Chondrocyte (in vitro differentiated cells): Measurements from ENCODE around the gene RPSA. TPM values are rescaled to one million over a fixed set of nuclear protein-coding genes. Genes with fewer than 3 reads are reported as not detected.

Experiments used
- DNase-seq: peaks from one replicate; pipeline ENCODE4 v3.0.0; 2021; ENCODE audit warnings: mixed read lengths, low spot score
- H3K27ac Mint-ChIP-seq: one replicate; pipeline ENCODE4 v1.8.0; 2021; ENCODE audit warnings: mild to moderate bottlenecking, moderate library complexity, mixed read lengths; ENCODE audit not compliant: unreplicated experiment
- H3K27me3 Mint-ChIP-seq: 2 replicates; pipeline ENCODE4 v1.8.0; 2021; ENCODE audit warnings: low read depth, mixed read lengths
- H3K36me3 Mint-ChIP-seq: 2 replicates; pipeline ENCODE4 v1.8.0; 2021; ENCODE audit warnings: low read depth, mixed read lengths
- H3K4me1 Mint-ChIP-seq: 2 replicates; pipeline ENCODE4 v1.8.0; 2021; ENCODE audit warnings: low read depth, mild to moderate bottlenecking, mixed read lengths
- H3K4me3 Mint-ChIP-seq: one replicate; pipeline ENCODE4 v1.8.0; 2021; ENCODE audit warnings: mild to moderate bottlenecking, moderate library complexity, mixed read lengths; ENCODE audit not compliant: unreplicated experiment
- H3K9me3 Mint-ChIP-seq: 2 replicates; pipeline ENCODE4 v1.8.0; 2021; ENCODE audit warnings: low read depth, mixed read lengths
- total RNA-seq: library from RNA; stranded (reverse); gene quantifications from 3 replicates; pipeline ENCODE4 v1.2.1, GENCODE V29; 2021
- TF ChIP-seq, protein P1 (sequence below): fragments of 200-600 bp; sonication (generic); IDR thresholded peaks from 2 replicates; pipeline ENCODE4 v1.5.0; 2021; ENCODE audit warnings: antibody characterized with exemption, mild to moderate bottlenecking, moderate library complexity

RPSA gene
- total RNA-seq, 1 donor from 2014 or later = 723 TPM

DNA sequence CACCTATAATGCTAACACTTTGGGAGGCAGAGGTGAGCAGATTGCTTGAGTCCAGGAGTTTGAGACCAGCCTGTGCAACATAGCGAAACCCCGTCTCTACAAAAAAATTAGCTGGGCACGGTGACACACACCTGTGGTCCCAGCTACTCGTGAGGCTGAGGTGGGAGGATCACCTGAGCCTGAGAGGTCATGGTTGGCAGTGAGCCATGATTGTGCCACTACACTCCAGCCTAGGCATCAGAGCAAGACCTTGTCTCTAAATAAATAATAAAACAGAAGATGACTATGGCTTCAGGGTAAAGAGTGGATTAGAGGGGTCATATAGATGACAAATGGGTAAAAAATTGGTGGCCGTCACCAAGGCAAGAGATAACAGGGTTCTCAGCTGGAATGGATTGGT, 20.2 kb upstream of the RPSA start:
- Mint-ChIP-seq H3K9me3 (no peaks in the 10 kb centered on the region), H3K4me3 (no peak overlapping the region), H3K36me3 (peaks cover 9% of the 10 kb centered on the region), H3K4me1 (peaks cover 30% of the 10 kb centered on the region), H3K27me3 (no peaks in the 10 kb centered on the region), H3K27ac (no peak overlapping the region)
- DNase-seq = no peak
- TF ChIP-seq, protein P1, sequence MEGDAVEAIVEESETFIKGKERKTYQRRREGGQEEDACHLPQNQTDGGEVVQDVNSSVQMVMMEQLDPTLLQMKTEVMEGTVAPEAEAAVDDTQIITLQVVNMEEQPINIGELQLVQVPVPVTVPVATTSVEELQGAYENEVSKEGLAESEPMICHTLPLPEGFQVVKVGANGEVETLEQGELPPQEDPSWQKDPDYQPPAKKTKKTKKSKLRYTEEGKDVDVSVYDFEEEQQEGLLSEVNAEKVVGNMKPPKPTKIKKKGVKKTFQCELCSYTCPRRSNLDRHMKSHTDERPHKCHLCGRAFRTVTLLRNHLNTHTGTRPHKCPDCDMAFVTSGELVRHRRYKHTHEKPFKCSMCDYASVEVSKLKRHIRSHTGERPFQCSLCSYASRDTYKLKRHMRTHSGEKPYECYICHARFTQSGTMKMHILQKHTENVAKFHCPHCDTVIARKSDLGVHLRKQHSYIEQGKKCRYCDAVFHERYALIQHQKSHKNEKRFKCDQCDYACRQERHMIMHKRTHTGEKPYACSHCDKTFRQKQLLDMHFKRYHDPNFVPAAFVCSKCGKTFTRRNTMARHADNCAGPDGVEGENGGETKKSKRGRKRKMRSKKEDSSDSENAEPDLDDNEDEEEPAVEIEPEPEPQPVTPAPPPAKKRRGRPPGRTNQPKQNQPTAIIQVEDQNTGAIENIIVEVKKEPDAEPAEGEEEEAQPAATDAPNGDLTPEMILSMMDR = no peak

DNA sequence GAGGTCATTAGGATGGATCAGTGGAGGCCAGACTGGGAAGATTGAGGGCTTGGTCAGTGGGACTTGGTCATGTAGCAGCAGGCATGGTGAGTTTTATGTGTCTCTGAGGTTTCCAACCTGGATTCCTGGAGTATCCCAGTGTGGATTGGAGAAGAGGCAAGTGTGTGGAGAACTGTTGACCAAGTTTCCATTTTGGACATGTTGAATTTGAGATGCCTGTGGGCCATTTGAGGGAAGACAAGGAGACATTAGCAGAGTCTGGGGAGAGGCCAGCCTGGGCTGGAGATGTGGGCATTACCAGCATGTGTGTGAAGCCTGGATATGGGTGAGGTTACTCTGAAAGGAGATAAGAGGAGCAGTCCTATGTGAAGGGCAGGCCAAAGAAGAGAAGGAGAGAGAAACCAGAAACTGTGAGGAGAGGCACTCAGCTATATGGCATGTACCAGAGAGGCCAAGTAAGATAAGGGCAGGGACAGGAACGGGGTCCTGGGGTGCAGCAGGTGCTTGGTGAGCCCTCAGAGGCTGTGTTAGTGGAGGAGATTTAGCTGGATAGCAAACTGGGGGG, 19.0 kb upstream of the RPSA start:
- peaks cover 26% of the 10 kb centered on the region for H3K4me1 Mint-ChIP-seq
- no peaks in the 10 kb centered on the region for H3K9me3 Mint-ChIP-seq
- H3K27ac Mint-ChIP-seq = no peak overlapping the region
- no peaks in the 10 kb centered on the region for H3K27me3 Mint-ChIP-seq
- TF ChIP-seq, protein P1 = no peak
- DNase-seq = no peak
- H3K36me3 Mint-ChIP-seq = peaks cover 15% of the 10 kb centered on the region
- H3K4me3 Mint-ChIP-seq = no peak overlapping the region

DNA sequence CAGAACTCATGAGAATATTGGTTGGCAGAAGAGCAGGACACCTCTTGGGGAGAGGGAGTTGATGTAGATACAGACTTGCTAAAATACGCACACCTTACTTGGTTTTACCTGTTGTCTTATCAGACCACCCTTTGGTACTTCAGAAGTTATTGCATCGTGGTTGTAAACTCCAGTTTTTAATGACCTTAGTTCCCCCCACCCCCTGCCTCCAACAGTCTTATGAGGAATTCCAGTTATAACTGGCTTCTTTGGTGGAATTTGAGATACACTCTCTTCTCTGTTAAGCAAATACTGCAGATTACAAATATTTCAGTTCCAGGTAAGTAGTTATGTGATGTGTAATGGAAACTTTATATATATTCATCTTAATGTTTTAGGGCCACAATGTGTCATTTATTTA, 18.4 kb upstream of the RPSA start:
- Mint-ChIP-seq H3K9me3 (no peaks in the 10 kb centered on the region), H3K36me3 (peaks cover 16% of the 10 kb centered on the region), H3K27me3 (no peaks in the 10 kb centered on the region), H3K4me3 (no peak overlapping the region), H3K4me1 (peaks cover 22% of the 10 kb centered on the region), H3K27ac (peak overlapping the region; percentile 37)
- TF ChIP-seq, protein P1 = no peak
- DNase-seq = no peak

DNA sequence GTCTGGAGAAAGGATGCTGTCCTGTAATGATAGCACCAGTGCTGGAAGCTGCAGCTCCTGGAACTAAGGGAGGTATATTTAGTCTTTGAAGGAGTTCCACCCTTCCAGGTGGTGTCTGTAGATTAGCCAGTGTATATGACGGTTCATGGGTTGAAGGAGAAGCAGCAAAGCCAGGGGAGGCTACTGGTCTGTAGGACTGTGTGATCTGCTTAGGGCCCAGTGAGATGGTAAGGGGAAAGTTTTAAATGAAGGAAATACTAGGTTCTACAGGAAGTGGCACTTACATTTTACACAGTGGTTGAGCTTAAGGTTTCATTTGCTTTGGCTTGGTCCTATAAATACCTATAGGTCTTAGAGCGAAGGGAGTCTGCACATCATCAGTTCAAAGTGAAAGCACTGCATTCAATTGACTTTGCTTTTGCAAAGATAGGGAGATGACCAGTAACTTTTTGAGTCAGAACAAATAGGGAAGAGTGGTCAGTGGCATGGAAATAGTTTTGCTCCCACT, 17.7 kb upstream of the RPSA start:
- no peak for DNase-seq
- TF ChIP-seq, protein P1 = no peak
- Mint-ChIP-seq H3K4me1 (peaks cover 22% of the 10 kb centered on the region), H3K27ac (no peak overlapping the region), H3K9me3 (no peaks in the 10 kb centered on the region), H3K36me3 (peaks cover 17% of the 10 kb centered on the region), H3K27me3 (no peaks in the 10 kb centered on the region), H3K4me3 (no peak overlapping the region)

DNA sequence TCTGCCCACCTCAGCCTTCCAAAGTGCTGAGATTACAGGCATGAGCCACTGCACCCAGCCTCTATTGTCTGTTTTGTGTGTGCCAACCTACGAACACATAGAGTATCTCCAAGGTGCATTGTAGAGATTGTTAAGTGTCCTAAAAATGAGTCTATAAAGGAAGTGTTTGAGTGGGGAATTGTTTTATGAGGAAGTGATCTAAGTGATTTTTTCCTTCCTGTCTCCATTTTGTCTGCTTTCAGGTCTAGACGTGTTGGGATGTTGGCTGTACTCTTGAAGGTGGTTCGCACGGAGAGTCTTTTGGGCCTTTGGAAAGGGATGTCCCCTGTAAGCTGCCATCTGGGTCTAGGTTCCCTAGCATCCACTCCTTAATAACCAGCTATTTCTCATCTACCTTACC, 16.3 kb upstream of the RPSA start:
- H3K4me1 Mint-ChIP-seq = peaks cover 13% of the 10 kb centered on the region
- H3K36me3 Mint-ChIP-seq = peaks cover 23% of the 10 kb centered on the region

More for the DNA sequence above, 16.3 kb upstream of the RPSA start:
- no peaks in the 10 kb centered on the region for H3K9me3 Mint-ChIP-seq
- no peak overlapping the region for H3K4me3 Mint-ChIP-seq
- DNase-seq = no peak
- H3K27me3 Mint-ChIP-seq = no peaks in the 10 kb centered on the region
- no peak overlapping the region for H3K27ac Mint-ChIP-seq
- TF ChIP-seq, protein P1 = no peak
